ENCODE results near the gene WDR83. TPM values are rescaled to one million over a fixed set of nuclear protein-coding genes. Genes with fewer than 3 reads are reported as not detected.

WDR83 gene
- total and polyA plus RNA-seq, 4 donors, result 3.9 to 5.1 (median 4.2) TPM

GRCh38 chr19:12646551-12646950 is 20.1 kb upstream of the WDR83 start:
- no peak for TF ChIP-seq TAF1 (conservative IDR thresholded peaks at IDR 0.05)
- TF ChIP-seq HNF4G (IDR thresholded peaks at IDR 0.05), result no peak
- no peak for TF ChIP-seq ZBTB33 (IDR thresholded peaks at IDR 0.05)
- TF ChIP-seq HNF4A (conservative IDR thresholded peaks at IDR 0.05), result no peak
- no peak for TF ChIP-seq REST (IDR thresholded peaks at IDR 0.05)
- TF ChIP-seq FOXA2 (IDR thresholded peaks at IDR 0.05), result no peak
- TF ChIP-seq, protein P1, sequence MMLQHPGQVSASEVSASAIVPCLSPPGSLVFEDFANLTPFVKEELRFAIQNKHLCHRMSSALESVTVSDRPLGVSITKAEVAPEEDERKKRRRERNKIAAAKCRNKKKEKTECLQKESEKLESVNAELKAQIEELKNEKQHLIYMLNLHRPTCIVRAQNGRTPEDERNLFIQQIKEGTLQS (IDR thresholded peaks at IDR 0.05), result no peak
- TF ChIP-seq SP1 (IDR thresholded peaks at IDR 0.05), result no peak
- no peak for TF ChIP-seq GABPA (IDR thresholded peaks at IDR 0.05 in 1 of 2, conservative IDR thresholded peaks at IDR 0.05 in 1 of 2)
- no peak for TF ChIP-seq JUND (IDR thresholded peaks at IDR 0.05)
- no peak for TF ChIP-seq YY1 (IDR thresholded peaks at IDR 0.05)
- no peak for TF ChIP-seq FOXA1 (IDR thresholded peaks at IDR 0.05)
- TF ChIP-seq RAD21 (IDR thresholded peaks at IDR 0.05), result no peak
- H3K9me3 ChIP-seq (ENCODE audit: control insufficient read depth in 4 of 4, low read length in 3 of 4), result no peaks in the 10 kb centered on the region
- no peak overlapping the region for H3K27ac ChIP-seq (ENCODE audit: low read depth in 1 of 2, low read length in 2 of 2)
- H3K4me1 ChIP-seq (ENCODE audit: control insufficient read depth in 4 of 4, insufficient read depth in 4 of 4, low read length in 3 of 4), result peaks cover 5 to 8% (median 6%) of the 10 kb centered on the region in 4 donors
- H3K27me3 ChIP-seq (ENCODE audit: control insufficient read depth in 4 of 4, insufficient read depth in 4 of 4, low read length in 3 of 4), result no peaks in the 10 kb centered on the region
- H3K9ac ChIP-seq (ENCODE audit: low read depth in 1 of 2, low read length in 2 of 2), result no peak overlapping the region
- DNase-seq (ENCODE audit: low spot score), result no peak
- H3K36me3 ChIP-seq (ENCODE audit: control insufficient read depth in 4 of 4, insufficient read depth in 3 of 4, low read depth in 1 of 4, low read length in 3 of 4), result peaks cover 0 to 4% (median 0%) of the 10 kb centered on the region in 4 donors
- WGBS, result 94% methylated on average over 10 of the region's 10 CpGs
- no peak overlapping the region for H3K4me3 ChIP-seq (ENCODE audit: low read depth in 1 of 3, low read length in 3 of 3)

- H3K4me3 ChIP-seq (ENCODE audit: low read depth in 1 of 3, low read length in 3 of 3), result no peak overlapping the region
- DNase-seq (ENCODE audit: low spot score), result no peak
These were observed 19.6 kb upstream of the WDR83 start for GRCh38 chr19:12647047-12647446.

More at GRCh38 chr19:12647047-12647446, 19.6 kb upstream of the WDR83 start:
- no peak for TF ChIP-seq RAD21 (IDR thresholded peaks at IDR 0.05)
- TF ChIP-seq SP1 (IDR thresholded peaks at IDR 0.05), result no peak
- TF ChIP-seq, protein P1 (IDR thresholded peaks at IDR 0.05), result no peak
- TF ChIP-seq EGR1 (IDR thresholded peaks at IDR 0.05; ENCODE audit: low read depth in 2 of 2), result no peak
- no peak for TF ChIP-seq FOXA1 (IDR thresholded peaks at IDR 0.05)
- no peak for TF ChIP-seq MAX (IDR thresholded peaks at IDR 0.05)
- no peak for TF ChIP-seq YY1 (IDR thresholded peaks at IDR 0.05)
- TF ChIP-seq TAF1 (conservative IDR thresholded peaks at IDR 0.05), result no peak
- TF ChIP-seq, protein P2, sequence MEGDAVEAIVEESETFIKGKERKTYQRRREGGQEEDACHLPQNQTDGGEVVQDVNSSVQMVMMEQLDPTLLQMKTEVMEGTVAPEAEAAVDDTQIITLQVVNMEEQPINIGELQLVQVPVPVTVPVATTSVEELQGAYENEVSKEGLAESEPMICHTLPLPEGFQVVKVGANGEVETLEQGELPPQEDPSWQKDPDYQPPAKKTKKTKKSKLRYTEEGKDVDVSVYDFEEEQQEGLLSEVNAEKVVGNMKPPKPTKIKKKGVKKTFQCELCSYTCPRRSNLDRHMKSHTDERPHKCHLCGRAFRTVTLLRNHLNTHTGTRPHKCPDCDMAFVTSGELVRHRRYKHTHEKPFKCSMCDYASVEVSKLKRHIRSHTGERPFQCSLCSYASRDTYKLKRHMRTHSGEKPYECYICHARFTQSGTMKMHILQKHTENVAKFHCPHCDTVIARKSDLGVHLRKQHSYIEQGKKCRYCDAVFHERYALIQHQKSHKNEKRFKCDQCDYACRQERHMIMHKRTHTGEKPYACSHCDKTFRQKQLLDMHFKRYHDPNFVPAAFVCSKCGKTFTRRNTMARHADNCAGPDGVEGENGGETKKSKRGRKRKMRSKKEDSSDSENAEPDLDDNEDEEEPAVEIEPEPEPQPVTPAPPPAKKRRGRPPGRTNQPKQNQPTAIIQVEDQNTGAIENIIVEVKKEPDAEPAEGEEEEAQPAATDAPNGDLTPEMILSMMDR (IDR thresholded peaks at IDR 0.05; ENCODE audit: low read depth, low read length, missing input control), result no peak
- TF ChIP-seq GABPA (IDR thresholded peaks at IDR 0.05 in 1 of 2, conservative IDR thresholded peaks at IDR 0.05 in 1 of 2), result no peak
- no peak for TF ChIP-seq FOXA2 (IDR thresholded peaks at IDR 0.05)
- no peak for TF ChIP-seq JUND (IDR thresholded peaks at IDR 0.05)
- TF ChIP-seq REST (IDR thresholded peaks at IDR 0.05), result no peak
- TF ChIP-seq HNF4G (IDR thresholded peaks at IDR 0.05), result no peak
- no peak for TF ChIP-seq NR2F2 (IDR thresholded peaks at IDR 0.05)
- no peak for TF ChIP-seq ZBTB33 (IDR thresholded peaks at IDR 0.05)
- Histone ChIP-seq H3K27ac (ENCODE audit: low read depth in 1 of 2, low read length in 2 of 2) (no peak overlapping the region), H3K9me3 (ENCODE audit: control insufficient read depth in 4 of 4, low read length in 3 of 4) (no peaks in the 10 kb centered on the region), H3K4me1 (ENCODE audit: control insufficient read depth in 4 of 4, insufficient read depth in 4 of 4, low read length in 3 of 4) (peaks cover 5 to 8% (median 6%) of the 10 kb centered on the region in 4 donors), H3K36me3 (ENCODE audit: control insufficient read depth in 4 of 4, insufficient read depth in 3 of 4, low read depth in 1 of 4, low read length in 3 of 4) (peaks cover 0 to 4% (median 0%) of the 10 kb centered on the region in 4 donors), H3K9ac (ENCODE audit: low read depth in 1 of 2, low read length in 2 of 2) (no peak overlapping the region), H3K27me3 (ENCODE audit: control insufficient read depth in 4 of 4, insufficient read depth in 4 of 4, low read length in 3 of 4) (no peaks in the 10 kb centered on the region)
- WGBS, result 76% methylated on average over 8 of the region's 8 CpGs
